Measurements from ENCODE around the gene MCF2L2. TPM values are rescaled to one million over a fixed set of nuclear protein-coding genes. Genes with fewer than 3 reads are reported as not detected.
"Not testable (repeated sequence)": the region's sequence is repeated elsewhere in the genome, so short reads cannot be mapped to it uniquely, and the experiment has no call there.

The MCF2L2 gene
- total and polyA plus RNA-seq, 7 donors, result 0.99 to 5.0 (median 4.0) TPM; not detected in 1

DNA sequence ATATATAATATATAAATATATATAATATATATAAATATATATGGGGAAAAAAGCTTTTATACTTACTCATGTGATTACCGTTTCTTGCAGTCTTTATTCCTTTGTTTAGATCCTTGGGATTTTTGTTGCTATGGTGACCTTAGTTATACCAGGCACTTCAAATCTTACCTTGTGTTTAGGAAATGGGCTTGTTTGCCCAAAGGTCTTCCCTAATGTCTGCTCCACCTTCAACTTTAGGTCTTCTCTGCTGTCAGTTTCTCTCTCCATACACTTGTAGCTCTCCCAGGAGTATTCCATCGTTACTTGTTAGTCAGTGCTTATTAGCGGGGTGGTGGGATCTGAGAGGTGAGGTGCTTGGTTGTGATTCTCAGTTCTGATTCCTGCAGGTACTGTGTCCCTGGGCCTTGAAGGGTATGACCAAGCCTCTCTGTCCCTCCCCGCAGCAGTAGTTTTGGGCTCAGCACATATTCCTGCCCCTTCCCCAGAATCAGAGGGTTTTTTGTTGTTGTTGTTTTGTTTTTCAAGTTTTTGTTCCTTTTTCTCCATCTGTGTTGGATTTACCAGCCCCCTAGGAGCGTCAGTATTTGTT lies 256.3 kb downstream of the MCF2L2 start:
- intact Hi-C loops (cut with DNase I), result no loop called here
- Histone ChIP-seq H3K9me3 (no peaks in the 10 kb centered on the region), H3K27ac (no peak overlapping the region), H3K27me3 (peaks cover 5 to 31% (median 27%) of the 10 kb centered on the region in 3 donors), H3K4me1 (no peaks in the 10 kb centered on the region), H3K36me3 (no peaks in the 10 kb centered on the region), H3K4me3 (no peak overlapping the region)
- TF ChIP-seq POLR2A (IDR thresholded peaks at IDR 0.05) (no peak), EP300 (IDR thresholded peaks at IDR 0.05) (no peak), POLR2AphosphoS5 (IDR thresholded peaks at IDR 0.05) (no peak)
- TF ChIP-seq, protein P1, sequence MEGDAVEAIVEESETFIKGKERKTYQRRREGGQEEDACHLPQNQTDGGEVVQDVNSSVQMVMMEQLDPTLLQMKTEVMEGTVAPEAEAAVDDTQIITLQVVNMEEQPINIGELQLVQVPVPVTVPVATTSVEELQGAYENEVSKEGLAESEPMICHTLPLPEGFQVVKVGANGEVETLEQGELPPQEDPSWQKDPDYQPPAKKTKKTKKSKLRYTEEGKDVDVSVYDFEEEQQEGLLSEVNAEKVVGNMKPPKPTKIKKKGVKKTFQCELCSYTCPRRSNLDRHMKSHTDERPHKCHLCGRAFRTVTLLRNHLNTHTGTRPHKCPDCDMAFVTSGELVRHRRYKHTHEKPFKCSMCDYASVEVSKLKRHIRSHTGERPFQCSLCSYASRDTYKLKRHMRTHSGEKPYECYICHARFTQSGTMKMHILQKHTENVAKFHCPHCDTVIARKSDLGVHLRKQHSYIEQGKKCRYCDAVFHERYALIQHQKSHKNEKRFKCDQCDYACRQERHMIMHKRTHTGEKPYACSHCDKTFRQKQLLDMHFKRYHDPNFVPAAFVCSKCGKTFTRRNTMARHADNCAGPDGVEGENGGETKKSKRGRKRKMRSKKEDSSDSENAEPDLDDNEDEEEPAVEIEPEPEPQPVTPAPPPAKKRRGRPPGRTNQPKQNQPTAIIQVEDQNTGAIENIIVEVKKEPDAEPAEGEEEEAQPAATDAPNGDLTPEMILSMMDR (IDR thresholded peaks at IDR 0.05), result no peak
- WGBS, 2 donors, result 70 to 82% methylated on average over 5 of the region's 5 CpGs
- DNase-seq, result no peak

DNA sequence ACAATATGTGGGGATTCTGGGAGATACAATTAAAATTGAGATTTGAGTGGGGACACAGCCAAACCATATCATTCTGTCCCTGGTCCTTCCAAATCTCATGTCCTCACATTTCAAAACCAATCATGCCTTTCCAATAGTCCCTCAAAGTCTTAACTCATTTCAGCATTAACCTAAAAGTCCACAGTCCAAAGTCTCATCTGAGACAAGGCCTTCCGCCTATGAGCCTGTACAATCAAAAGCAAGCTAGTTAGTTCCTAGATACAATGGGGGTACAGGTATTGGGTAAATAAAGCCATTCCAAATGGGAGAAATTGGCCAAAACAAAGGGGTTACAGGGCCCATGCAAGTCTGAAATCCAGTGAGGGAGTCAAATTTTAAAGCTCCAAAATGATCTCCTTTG lies 260.4 kb downstream of the MCF2L2 start:
- H3K4me1 ChIP-seq; H3K27ac ChIP-seq; H3K4me3 ChIP-seq; H3K9me3 ChIP-seq; DNase-seq; H3K36me3 ChIP-seq; intact Hi-C loops (cut with DNase I): not testable (repeated sequence)
- WGBS, 2 donors, result 71 to 86% methylated on average over 1 of the region's 1 CpG
- H3K27me3 ChIP-seq, result peaks cover 0 to 17% (median 7%) of the 10 kb centered on the region in 3 donors

DNA sequence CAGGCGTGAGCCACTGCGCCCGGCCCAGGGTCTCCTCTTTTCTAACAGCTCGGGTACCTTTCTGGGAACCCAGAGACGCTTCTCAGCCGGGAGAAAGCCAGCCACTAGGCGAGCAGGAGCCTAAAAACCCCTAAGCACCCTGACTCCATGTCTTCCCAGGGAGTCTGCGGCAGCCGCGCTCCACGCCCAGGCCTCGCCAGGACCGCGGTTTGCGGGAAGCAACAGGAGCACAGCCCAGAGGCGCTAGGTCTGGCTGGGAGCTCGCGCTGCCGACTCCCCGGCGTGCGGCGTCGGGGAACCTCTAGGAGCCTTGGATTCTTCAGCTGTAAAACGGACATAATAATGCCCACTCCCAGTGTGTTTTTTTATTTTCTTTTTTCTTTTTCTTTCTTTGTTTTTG lies 264.9 kb downstream of the MCF2L2 start:
- H3K27ac ChIP-seq, result no peak overlapping the region
- peaks cover 6 to 34% (median 7%) of the 10 kb centered on the region in 3 donors for H3K27me3 ChIP-seq
- TF ChIP-seq POLR2AphosphoS5 (IDR thresholded peaks at IDR 0.05) (no peak), POLR2A (IDR thresholded peaks at IDR 0.05) (no peak), EP300 (IDR thresholded peaks at IDR 0.05) (no peak)
- TF ChIP-seq, protein P1 (IDR thresholded peaks at IDR 0.05), result no peak
- H3K9me3 ChIP-seq, result no peaks in the 10 kb centered on the region
- WGBS, 2 donors, result 88 to 90% methylated on average over 25 of the region's 25 CpGs
- no peaks in the 10 kb centered on the region for H3K36me3 ChIP-seq
- intact Hi-C loops (cut with DNase I), result no loop called here
- H3K4me3 ChIP-seq, result no peak overlapping the region
- DNase-seq, result no peak
- H3K4me1 ChIP-seq, result peaks cover 0 to 13% (median 10%) of the 10 kb centered on the region in 4 donors

DNA sequence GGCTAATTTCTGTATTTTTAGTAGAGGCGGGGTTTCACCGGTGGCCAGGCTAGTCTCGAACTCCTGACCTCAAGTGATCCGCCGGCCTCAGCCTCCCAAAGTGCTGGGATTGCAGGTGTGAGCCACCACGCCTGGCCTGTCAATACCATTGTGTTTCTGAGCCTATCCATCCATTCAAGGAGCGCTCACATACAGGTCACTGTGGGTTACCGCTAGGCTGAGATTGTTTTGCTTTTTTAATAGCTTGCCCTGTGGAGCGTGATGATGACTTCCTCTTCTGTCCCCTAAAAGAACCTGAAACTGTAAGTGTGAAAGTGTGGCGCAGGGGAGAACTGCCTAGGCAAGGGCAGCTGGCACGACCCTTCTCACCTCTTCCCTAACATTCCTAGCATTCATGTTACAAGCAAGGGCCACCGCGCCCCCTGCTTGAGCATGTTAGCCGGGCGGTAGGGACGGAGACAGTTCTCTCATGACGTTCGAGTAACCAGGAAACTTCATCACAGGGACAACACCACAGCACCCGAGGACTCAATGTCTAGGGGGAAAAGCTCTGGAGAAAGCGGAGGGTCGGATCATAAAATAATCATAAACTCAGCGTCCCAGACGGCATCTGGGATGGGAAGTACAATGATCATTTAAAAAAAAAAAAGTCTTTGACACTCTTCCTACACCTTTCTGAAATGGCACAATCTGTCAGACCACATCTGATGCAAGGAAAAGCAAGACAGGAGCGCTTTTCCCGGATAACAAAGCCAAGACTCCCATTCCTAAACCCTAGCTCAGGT lies 266.7 kb downstream of the MCF2L2 start:
- intact Hi-C loops (cut with DNase I), result no loop called here
- TF ChIP-seq POLR2A (IDR thresholded peaks at IDR 0.05) (no peak), POLR2AphosphoS5 (IDR thresholded peaks at IDR 0.05) (no peak), EP300 (IDR thresholded peaks at IDR 0.05) (no peak)
- TF ChIP-seq, protein P1 (IDR thresholded peaks at IDR 0.05), result no peak
- Histone ChIP-seq H3K27ac (no peak overlapping the region), H3K4me1 (peaks cover 0 to 13% (median 10%) of the 10 kb centered on the region in 4 donors), H3K27me3 (peaks cover 6 to 34% (median 7%) of the 10 kb centered on the region in 3 donors), H3K4me3 (peak overlapping the region in 3 of 4 donors; percentile 48 to 61 (median 51)), H3K9me3 (no peaks in the 10 kb centered on the region), H3K36me3 (no peaks in the 10 kb centered on the region)
- no peak for DNase-seq
- WGBS, 2 donors, result 25 to 30% methylated on average over 25 of the region's 25 CpGs

DNA sequence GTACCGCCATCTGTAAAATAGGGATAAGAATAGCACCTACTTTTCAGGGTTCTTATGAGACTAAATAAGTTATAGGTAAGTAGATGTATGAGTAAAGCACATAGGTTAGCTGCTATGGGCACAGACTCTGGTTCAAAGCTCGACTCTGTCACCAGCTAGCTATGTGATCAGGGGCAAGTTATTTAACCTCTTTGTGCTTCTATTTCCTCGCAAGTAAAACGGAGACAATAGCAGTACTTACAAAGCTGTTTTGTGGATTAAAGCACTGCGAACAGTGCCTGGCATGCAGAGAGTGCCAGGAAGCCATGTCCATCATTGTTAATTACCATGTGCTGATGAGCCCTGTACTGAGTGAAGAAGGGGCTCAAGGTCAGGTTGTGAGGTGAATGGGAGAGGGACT lies 267.8 kb downstream of the MCF2L2 start:
- intact Hi-C loops (cut with DNase I), result no loop called here
- H3K4me1 ChIP-seq, result peaks cover 0 to 13% (median 10%) of the 10 kb centered on the region in 4 donors
- no peaks in the 10 kb centered on the region for H3K9me3 ChIP-seq
- 84 to 92% methylated on average over 5 of the region's 5 CpGs for WGBS, 2 donors
- DNase-seq, result no peak
- no peak overlapping the region for H3K27ac ChIP-seq
- no peak overlapping the region for H3K4me3 ChIP-seq
- H3K27me3 ChIP-seq, result peaks cover 6 to 34% (median 7%) of the 10 kb centered on the region in 3 donors
- TF ChIP-seq POLR2AphosphoS5 (IDR thresholded peaks at IDR 0.05), result no peak
- TF ChIP-seq, protein P1 (IDR thresholded peaks at IDR 0.05), result no peak
- TF ChIP-seq POLR2A (IDR thresholded peaks at IDR 0.05), result no peak
- TF ChIP-seq EP300 (IDR thresholded peaks at IDR 0.05), result no peak
- no peaks in the 10 kb centered on the region for H3K36me3 ChIP-seq
